Activated T-helper 1 cell treated with Interleukin-2 at 50 U/mL for 16 hours (primary cell): ENCODE results near the gene ARFIP1.
"Not testable (repeated sequence)": the region's sequence is repeated elsewhere in the genome, so short reads cannot be mapped to it uniquely, and the experiment has no call there.

Experiments used
- DNase-seq: peaks from one replicate; pipeline ENCODE4 v3.0.0-alpha.2; 2020; ENCODE audit warnings: low read depth

ARFIP1 gene, protein sequence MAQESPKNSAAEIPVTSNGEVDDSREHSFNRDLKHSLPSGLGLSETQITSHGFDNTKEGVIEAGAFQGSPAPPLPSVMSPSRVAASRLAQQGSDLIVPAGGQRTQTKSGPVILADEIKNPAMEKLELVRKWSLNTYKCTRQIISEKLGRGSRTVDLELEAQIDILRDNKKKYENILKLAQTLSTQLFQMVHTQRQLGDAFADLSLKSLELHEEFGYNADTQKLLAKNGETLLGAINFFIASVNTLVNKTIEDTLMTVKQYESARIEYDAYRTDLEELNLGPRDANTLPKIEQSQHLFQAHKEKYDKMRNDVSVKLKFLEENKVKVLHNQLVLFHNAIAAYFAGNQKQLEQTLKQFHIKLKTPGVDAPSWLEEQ

DNA sequence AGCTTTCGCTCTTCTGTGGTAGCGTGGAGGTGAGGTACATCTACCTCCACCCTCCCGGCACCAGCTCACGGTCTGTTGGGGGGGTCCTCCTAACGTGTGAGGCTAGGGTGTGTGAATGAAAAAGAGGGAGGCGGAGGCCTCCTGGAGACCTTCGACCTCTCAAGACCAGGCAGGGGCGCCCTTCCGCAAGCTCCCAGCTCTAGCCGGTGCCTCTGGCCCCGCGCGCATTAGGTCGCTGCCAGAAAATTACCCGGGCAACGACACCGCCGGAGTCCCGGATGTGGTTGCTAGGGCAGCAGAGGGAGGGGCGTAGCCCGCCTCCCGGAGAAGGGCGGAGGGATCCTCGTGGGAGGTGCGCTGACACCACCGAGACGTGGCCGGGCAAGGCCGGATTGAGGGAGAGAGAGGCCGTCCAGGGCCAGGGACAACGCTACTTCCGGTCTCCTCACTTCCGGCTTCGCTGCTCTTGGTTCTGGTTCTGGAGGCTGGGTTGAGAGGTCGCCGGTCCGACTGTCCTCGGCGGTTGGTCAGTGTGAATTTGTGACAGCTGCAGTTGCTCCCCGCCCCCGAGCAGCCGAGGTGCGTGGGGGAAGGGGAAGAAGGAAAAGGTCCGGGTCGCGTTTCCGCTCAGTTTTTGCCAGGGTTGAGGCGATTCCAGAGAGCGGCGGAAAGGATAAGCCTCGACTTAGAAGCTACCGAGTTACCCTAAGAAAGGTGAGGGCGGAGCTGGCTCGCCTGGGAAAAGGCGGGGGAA is at the start of gene ARFIP1, which contains the start of gene TIGD4:
Gene ARFIP1 (plus strand): TSS at position 442 of the 754 bp plus-strand sequence. CDS start 49,680 bp downstream, outside the sequence.
Gene TIGD4 (minus strand): TSS at position 218 of the 754 bp plus-strand sequence. CDS start 8,726 bp downstream, outside the sequence.
- peak; percentile 91 for DNase-seq

DNA sequence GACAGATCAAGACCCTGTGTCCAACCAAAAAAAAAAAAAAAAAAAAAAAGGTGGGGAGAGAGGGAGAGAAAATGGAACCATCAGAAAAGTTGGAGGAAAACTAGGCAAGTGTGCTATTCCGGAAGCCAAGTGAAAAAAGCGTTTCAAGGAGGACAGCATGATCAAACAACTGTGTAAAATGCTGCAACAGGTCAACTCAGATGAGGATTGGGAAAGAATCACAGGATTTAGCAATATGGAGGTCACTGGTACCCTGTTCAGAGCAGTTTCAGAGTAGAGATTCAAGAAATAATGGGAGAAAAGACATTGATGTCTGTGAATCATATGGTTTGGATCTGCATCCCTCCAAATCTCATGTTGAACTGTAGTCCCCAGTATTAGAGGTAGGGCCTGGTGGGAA is 47.8 kb upstream of the ARFIP1 start:
- DNase-seq: no peak

DNA sequence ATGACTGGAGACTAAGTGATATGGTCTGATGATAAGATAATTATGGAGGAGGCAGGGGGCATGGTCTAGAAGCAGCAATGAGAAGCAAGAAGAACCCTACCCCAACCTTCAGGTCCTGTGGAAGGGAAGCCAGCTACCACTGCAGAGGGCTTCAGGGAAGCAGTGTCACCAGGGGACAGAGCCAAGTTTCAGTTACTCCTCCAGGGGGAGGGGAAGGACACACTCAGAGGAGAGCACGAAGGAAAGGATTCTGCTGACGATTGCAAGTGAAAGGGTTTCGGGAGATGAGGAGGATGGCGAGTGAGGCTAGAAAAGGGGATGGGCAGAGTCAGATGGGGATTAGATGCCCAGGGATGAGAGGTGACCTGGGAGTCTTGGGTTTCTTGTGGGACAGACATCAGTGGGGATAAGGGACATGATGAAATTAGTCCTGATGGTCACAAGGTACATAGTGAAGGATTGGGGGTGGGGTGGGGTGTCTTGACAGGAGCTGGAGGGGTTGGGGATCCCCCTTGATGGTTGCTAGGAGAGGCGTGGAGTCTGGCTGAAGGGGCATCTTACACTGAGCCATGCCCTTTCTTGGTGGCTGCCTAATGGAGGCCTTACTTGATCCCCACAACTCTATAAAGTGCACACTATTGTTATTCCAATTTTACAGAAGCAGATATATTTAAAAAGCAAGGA is 45.6 kb upstream of the ARFIP1 start:
- DNase-seq: no peak

DNA sequence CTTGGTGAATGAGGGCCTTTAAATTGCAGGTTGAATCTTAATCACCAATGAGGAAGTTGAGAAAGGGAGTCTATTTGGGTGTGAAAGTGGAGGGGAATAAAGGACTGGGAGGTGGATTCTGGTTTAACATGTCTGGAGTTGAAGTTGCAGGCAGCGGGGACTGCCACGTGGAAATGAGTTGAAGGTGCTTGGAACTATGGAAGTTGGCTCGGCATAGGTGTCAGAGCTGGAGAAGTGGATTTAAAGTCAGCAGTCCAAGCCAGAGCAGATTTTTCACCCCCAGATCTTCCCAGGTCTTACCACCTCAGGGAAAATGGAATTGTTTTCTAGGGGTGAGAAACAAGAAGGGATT is 45.1 kb upstream of the ARFIP1 start:
- no peak for DNase-seq

DNA sequence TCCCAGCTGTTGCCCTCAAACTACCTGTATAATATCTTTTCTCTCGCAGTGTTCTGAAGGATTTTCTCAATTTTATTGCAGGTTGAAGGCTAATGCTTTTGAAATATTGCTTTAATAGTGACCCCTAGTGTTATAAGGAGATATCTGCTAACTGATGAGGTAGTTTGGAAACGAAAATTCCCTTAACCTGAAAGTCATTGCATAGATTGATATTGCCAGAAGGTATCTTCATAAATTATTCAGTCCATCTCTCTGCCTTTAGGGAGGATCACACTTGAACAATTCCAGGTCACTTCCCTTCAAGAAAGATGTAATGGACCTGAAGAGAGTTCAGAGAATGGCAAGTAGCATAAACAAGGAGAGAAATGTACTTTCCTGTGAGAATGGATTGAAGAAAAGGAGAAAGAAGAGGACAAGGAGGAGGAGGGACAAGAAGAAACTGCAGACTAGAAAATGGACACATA is 44.3 kb upstream of the ARFIP1 start:
- DNase-seq: no peak

DNA sequence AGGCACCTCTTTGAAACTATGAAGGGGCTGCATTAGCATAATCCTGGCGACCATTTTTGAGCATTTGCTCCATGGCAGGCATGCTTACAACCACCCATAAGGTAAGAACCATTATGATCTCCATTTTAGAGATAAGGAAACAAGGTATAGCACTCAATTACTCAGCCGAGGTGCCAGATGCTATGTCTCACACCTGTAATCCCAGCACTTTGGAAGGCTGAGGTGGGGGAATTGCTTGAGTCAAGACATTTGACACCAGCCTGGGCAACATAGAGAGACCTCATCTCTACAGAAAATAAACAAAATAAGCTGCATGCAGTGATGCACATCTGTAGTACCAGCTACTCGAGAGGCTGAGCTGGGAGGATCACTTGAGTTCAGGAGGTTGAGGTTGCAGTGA is 43.8 kb upstream of the ARFIP1 start:
- no peak for DNase-seq

DNA sequence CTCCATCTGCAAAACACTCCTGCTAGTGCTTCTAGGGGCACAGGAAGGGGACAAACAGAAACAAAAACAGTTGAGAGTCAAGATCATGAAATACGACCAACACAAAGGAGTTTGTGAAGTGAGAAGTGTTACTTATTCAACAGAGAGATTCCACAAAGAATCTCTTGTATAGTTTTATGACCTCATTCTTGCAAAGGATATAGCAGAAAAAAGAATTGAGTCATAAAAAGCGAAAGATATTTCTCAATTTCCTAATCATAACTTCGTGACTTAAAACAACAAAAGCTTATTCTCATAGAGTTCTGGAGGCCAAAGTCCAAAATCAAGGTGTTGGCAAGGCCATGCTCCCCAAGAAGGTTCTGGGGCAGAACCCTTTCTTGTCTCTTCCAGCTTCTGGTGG is 40.9 kb upstream of the ARFIP1 start:
- DNase-seq: no peak

DNA sequence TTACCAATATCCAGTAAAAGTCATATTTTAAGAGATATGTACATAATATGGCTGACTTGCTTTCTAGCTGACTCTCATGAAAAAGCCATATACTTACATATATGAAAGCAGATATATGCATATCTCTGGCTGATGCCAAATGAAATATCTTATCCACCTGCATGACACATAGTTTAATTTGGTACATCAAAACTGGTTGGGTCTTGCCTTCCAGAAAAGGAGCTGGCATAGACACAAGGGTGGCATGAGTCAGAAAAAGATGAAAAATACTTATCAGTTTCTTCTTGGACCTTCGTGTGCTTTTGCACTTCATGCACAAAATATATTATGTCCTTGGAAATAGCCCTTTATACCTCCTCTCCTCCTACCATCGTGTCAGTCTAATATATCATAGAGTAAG is 32.3 kb upstream of the ARFIP1 start:
- no peak for DNase-seq

DNA sequence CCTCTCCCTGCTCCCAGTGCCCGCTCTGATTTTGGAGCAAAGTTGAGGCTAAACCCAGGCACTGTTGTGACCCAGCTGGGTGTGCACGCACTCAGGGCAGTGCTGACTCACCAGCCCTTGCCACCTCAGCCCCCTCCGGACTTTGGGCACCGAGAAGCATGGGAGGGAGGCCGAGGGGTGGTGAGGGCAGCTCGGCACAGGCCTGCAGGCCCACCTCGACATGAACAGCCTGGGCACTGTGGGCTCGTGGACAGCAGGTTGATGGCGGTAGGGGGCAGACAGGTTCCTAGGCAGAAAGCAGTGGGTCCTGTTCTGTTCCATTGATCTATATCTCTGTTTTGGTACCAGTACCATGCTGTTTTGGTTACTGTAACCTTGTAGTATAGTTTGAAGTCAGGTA is 31.1 kb upstream of the ARFIP1 start:
- DNase-seq: no peak

DNA sequence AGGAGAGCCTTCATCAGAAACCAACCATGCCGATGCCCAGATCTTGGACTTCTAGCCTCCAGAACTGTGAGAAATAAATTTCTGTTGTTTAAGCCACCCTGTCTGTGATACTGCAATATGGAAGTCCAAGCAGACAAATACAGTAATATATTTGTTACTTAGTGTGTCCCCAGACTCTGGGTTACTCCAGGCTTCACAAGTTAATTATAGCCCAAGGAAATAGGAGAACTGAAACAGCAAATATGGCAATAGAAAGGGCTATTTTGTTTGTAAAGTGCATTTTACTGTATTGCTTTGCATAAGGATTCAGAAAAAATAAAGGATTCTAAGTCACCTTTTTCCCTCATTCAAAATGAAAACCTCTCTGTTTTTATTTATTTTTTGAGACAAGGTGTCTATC is 16.0 kb upstream of the ARFIP1 start:
- no peak for DNase-seq

DNA sequence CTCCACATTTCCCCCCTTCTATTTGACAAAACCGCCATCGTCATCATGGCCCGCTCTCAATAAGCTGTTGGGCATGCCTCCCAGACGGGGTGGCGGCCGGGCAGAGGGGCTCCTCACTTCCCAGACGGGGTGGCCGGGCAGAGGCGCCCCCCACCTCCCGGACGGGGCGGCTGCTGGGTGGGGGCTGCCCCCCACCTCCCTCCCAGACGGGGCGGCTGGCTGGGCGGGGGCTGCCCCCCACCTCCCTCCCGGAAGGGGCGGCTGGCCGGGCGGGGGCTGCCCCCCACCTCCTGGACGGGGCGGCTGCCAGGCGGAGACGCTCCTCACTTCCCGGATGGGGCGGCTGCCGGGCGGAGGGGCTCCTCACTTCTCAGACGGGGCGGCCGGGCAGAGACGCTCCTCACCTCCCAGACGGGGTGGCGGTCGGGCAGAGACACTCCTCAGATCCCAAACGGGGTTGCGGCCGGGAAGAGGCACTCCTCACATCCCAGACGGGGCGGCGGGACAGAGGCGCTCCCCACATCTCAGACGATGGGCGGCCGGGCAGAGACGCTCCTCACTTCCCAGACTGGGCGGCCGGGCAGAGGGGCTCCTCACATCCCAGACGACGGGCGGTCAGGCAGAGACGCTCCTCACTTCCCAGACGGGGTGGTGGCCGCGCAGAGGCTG is 14.6 kb upstream of the ARFIP1 start:
- not testable (repeated sequence) for DNase-seq

DNA sequence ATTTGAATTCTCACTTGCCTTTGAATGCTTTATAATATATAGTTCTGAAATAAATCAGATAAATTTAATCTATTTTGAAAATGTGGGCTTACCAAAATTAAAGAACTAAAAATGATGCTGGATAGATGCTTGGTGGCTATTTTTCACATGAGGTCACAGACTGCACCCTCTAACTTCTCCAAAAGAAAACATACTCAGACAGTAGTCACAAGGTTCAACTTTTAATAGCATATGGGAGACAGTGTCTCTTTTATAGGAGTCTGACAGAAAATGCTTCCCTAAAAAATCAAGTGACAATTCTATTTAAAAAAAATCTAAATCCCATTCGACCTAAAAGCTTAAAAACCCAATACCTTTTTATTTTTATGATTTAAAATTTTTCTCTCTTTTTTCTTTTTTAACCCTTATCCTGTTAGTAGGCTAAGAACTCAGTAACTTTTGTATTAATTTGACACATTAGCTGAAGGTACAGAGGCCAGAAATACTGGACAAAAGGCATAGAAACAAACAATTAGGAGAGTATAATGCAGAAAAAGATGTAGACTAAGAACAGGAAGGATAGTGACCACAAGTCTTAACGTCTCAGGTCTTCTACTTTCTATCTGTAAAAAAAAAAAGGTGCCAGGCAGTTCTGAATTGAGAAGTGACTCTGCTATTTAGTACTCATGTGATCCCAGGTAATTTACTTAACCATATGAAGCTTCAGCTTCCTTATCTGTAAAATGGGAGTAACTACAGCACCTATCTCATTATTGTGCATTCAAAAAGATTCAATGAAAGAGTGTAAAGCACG is 7.8 kb upstream of the ARFIP1 start:
- no peak for DNase-seq

DNA sequence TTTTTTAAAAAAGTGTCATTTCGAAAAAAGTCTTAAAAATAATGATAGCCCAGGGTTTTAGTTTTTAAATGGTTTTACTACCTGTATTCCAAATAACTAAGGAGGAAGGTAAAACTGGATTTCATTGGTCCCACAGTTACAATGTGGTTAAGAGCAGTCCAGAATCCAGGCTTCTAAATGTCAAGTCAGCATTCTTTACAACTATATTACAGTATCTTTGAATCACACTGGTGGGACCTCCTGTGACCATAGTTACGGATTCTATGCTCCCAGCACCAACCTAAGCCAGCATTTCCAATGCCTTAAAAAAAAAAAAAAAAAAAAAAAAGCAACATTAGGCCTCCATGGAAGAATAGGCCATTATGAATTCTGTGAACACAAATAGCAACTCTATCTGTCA is 6.4 kb upstream of the ARFIP1 start:
- DNase-seq: no peak

DNA sequence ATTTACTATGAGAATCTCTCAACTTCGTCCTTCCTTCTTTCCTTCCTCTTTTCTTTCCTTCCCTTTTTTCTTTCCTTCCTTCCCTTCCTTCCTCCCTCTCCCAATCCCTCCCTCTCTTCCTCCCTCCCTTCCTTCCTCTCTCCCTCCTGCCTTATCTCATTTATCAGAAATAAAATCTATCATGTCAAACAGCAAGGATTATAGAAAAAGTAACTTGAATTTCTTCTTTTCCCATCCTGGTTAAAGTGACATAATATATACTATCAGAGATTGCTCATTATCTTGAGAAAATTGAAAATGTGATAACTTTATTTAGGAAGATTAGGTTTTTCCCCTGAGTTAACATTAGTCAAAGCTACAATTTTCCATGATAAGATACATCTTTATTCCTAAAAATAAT is 5.8 kb upstream of the ARFIP1 start:
- DNase-seq: no peak

DNA sequence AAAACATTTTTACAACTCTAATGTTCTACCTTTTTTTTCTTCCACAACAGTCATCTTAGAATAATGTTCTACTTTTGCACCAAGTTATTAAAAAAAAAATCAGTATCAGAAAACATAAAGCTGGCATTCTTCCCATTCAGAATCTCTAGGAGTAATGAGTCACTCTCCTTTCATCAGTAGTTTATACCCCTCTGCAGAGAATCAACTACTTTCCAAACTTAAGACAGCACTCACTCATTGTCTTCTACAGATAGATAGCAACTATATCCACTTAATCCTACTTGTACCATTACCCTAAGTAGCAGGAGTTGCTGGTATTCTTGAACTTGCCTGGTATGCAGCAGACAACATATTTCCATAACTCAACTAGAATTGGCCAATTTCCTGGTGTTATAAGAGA is 3.4 kb upstream of the ARFIP1 start:
- no peak for DNase-seq

DNA sequence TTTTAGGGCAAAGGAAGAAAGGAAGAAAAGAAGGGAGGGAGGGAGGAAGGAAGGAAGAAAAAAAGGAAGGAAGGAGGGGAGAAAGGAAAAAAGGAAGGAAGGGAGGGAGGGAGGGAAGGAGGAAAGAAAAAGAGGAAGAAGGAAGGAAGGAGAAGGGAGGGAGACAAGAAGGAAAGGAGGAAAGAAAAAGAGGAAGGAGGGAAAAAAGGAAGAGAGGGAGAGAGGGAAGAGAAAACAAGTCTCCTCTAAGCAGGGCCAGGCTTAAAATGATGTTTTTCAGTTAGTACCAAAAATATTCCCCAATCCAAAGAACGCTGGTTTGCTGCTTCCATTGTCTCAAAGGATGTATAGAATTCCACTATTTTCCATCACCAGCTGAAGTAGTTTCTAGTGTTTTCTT is 2.3 kb upstream of the ARFIP1 start:
- DNase-seq: no peak

DNA sequence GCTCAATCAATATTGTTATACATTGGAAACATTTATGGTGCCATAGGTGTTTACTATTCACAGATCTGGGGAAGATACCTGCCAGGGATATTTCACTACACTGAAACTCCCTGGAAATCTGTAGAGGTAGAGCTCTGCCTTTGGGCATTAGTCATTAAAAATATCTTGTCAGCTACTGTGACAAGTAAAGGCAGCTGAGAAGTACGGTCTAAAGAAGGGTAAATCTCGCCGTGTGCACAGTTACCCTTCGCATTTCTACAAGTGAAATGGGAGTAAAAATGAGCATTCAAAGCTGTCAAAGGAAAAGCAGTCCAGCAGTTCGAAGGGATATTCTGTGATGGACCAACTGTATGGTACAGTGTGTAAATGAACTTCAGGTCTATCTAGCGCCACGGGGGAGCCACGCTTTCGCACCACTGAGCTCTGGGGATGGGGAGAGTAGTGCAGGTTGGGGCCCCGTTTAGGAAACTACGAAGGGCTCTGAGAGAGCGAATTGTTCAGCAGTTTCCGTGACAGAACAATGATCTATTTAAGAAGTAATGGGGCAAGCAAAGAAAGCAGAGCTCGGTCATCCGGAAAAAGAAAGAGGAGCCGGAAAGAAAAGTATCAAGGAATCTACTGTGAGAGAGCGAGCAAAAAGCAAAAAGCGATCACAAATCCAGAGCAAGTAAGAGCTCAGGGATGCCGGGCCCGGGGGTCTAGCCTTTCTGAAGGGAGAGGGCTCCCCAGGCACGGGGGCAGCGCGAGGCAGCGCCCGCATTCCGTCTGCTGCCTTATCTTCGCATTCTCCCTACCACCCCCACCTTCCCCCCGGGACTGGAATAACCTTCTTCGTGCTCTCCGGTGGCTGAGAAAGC is 870 bp upstream of the ARFIP1 start:
- DNase-seq: peak; percentile 5

DNA sequence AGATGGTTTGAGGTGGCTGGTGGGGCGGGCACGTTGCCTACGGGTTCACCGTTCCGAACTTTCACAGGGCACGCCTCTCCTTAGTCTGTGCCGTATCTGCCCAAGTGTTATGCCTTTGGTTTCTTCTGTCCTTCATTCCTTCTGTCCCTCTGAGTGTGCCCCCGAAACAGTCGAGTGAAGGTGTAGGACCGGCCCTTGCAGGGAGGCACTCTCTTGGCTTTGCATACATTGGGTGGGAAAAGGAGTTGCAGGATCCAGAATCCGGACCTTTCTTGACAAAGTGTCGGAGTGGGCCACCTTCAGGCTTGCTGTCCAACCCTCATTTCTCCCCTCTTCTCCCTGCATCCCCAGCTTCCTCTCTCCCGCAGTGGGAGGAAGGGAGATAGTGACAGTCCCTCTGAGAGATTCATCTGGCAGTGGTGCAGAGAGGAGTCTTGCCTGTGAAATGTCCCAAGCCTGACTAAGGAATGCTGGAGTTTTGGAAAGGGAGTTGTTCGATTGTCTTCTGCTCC is 569 bp downstream of the ARFIP1 start:
- no peak for DNase-seq

DNA sequence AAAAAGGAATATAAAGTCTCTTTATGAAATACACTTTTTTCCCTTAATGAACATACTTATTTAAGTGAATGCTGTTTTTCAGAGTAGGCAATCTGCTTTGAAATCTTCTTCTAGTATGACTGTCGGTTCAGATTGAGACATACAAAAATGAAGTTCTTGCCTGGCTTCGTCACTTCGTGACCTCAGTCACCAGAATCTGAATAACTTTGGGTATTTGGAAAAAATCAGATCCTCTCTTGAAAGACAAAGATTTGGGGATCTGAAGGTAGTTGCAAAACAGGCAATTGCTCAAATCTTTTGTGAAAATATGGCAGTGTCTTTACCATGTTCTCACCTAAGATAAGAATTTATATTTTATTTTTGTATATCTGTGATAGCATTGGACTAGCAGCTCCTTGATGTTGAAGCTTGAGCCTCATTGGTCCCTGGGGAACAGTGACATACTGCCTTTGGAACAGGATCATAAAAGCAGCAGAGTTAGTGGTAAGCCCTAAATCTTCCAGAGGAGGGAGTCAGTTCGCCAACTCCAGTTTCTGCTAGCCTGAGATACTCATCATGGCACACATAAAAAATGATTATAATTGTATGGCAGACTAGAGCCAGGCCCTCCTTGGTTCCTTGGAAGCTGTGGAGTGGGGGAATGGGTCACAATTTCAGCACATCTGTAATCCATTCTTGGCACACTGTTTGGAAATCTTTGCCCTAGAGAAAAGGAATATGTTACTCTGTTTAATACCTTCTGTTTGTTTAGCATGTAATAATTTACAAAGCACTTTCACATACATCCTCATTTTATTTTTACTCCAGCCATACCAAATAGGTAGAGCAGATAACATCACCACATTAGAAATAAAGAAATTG is 5.0 kb downstream of the ARFIP1 start:
- DNase-seq: no peak
